Measurements from ENCODE around the gene LEF1. TPM values are rescaled to one million over a fixed set of nuclear protein-coding genes. Genes with fewer than 3 reads are reported as not detected.
"Not testable (repeated sequence)": the region's sequence is repeated elsewhere in the genome, so short reads cannot be mapped to it uniquely, and the experiment has no call there.

Gene LEF1
- total RNA-seq, 2 experiments from 2014 or later = 281 to 309 TPM

GRCh38 chr4:108029016-108029720 lies 139.6 kb downstream of the LEF1 start:
- POLR2A ChIA-PET = interaction anchor here (0.9 to 3.3 kb wide), 16 partner anchors 15 to 543 kb away, joined by 3 to 15 read pairs (median 6); partner anchors contain the start of gene LEF1
- Mint-ChIP-seq H3K36me3 (peaks cover 34% of the 10 kb centered on the region), H3K9me3 (no peaks in the 10 kb centered on the region), H3K27ac (peak overlapping the region; percentile 91), H3K4me3 (peak overlapping the region; percentile 87), H3K4me1 (peaks cover 46% of the 10 kb centered on the region), H3K27me3 (no peaks in the 10 kb centered on the region)
- peak; percentile 73 for ATAC-seq (ENCODE audit: low read depth)
- DNase-seq = peak; percentile 54

GRCh38 chr4:108024878-108025165 lies 143.9 kb downstream of the LEF1 start:
- DNase-seq = no peak
- Mint-ChIP-seq H3K27ac (no peak overlapping the region), H3K9me3 (no peaks in the 10 kb centered on the region), H3K27me3 (no peaks in the 10 kb centered on the region), H3K4me3 (no peak overlapping the region), H3K4me1 (peaks cover 23% of the 10 kb centered on the region), H3K36me3 (peaks cover 39% of the 10 kb centered on the region)
- no peak for ATAC-seq (ENCODE audit: low read depth)
- POLR2A ChIA-PET = no interaction called here

- H3K4me1 Mint-ChIP-seq = peaks cover 19% of the 10 kb centered on the region
- no peak overlapping the region for H3K4me3 Mint-ChIP-seq
- H3K9me3 Mint-ChIP-seq = no peaks in the 10 kb centered on the region
- no peaks in the 10 kb centered on the region for H3K27me3 Mint-ChIP-seq
- H3K36me3 Mint-ChIP-seq = peaks cover 38% of the 10 kb centered on the region
- POLR2A ChIA-PET = no interaction called here
- H3K27ac Mint-ChIP-seq = no peak overlapping the region
- ATAC-seq (ENCODE audit: low read depth) (no peak), DNase-seq (no peak)
Measured at GRCh38 chr4:108024085-108024877, 144.5 kb downstream of the LEF1 start.

- POLR2A ChIA-PET = interaction anchor here (0.6 to 1.8 kb wide), 3 partner anchors 28 to 556 kb away, joined by 3 to 5 read pairs (median 3); partner anchors contain the start of gene HADH
- no peak overlapping the region for H3K27ac Mint-ChIP-seq
- ATAC-seq (ENCODE audit: low read depth) (no peak), DNase-seq (no peak)
- H3K27me3 Mint-ChIP-seq = no peaks in the 10 kb centered on the region
- peaks cover 17% of the 10 kb centered on the region for H3K4me1 Mint-ChIP-seq
- H3K9me3 Mint-ChIP-seq = no peaks in the 10 kb centered on the region
- no peak overlapping the region for H3K4me3 Mint-ChIP-seq
- H3K36me3 Mint-ChIP-seq = peaks cover 28% of the 10 kb centered on the region
Measured at GRCh38 chr4:108018884-108019187, 149.9 kb downstream of the LEF1 start.

GRCh38 chr4:108018040-108018883 lies 150.5 kb downstream of the LEF1 start:
- DNase-seq (peak; percentile 80), ATAC-seq (ENCODE audit: low read depth) (peak; percentile 76)
- peaks cover 17% of the 10 kb centered on the region for H3K4me1 Mint-ChIP-seq
- peak overlapping the region; percentile 56 for H3K27ac Mint-ChIP-seq
- H3K9me3 Mint-ChIP-seq = no peaks in the 10 kb centered on the region
- H3K4me3 Mint-ChIP-seq = no peak overlapping the region
- peaks cover 23% of the 10 kb centered on the region for H3K36me3 Mint-ChIP-seq
- H3K27me3 Mint-ChIP-seq = no peaks in the 10 kb centered on the region
- POLR2A ChIA-PET = interaction anchor here (1.7 to 1.8 kb wide), 2 partner anchors 28 to 556 kb away, joined by 3 to 5 read pairs; partner anchors contain the start of gene HADH

- no peak for ATAC-seq (ENCODE audit: low read depth)
- POLR2A ChIA-PET = interaction anchor here (1.0 kb wide), 1 partner anchor 33 kb away, joined by 5 read pairs; no protein-coding TSS in a partner anchor
- H3K4me3 Mint-ChIP-seq = no peak overlapping the region
- DNase-seq = no peak
- H3K36me3 Mint-ChIP-seq = peaks cover 44% of the 10 kb centered on the region
- H3K9me3 Mint-ChIP-seq = peaks cover 1% of the 10 kb centered on the region
- no peaks in the 10 kb centered on the region for H3K27me3 Mint-ChIP-seq
- no peak overlapping the region for H3K27ac Mint-ChIP-seq
- H3K4me1 Mint-ChIP-seq = peaks cover 9% of the 10 kb centered on the region
Measured at GRCh38 chr4:108013955-108014354, 154.8 kb downstream of the LEF1 start.

- POLR2A ChIA-PET = interaction anchor here (1.0 kb wide), 1 partner anchor 34 kb away, joined by 5 read pairs; no protein-coding TSS in a partner anchor
- peaks cover 44% of the 10 kb centered on the region for H3K36me3 Mint-ChIP-seq
- H3K9me3 Mint-ChIP-seq = peaks cover 1% of the 10 kb centered on the region
Measured at GRCh38 chr4:108013327-108013726, 155.4 kb downstream of the LEF1 start.

GRCh38 chr4:108012382-108012781 lies 156.3 kb downstream of the LEF1 start:
- H3K27ac Mint-ChIP-seq; H3K9me3 Mint-ChIP-seq; DNase-seq; H3K4me1 Mint-ChIP-seq; H3K27me3 Mint-ChIP-seq; H3K4me3 Mint-ChIP-seq; POLR2A ChIA-PET; ATAC-seq (ENCODE audit: low read depth): not testable (repeated sequence)
- peaks cover 45% of the 10 kb centered on the region for H3K36me3 Mint-ChIP-seq

More at GRCh38 chr4:108013327-108013726, 155.4 kb downstream of the LEF1 start:
- Mint-ChIP-seq H3K4me3 (no peak overlapping the region), H3K4me1 (peaks cover 6% of the 10 kb centered on the region), H3K27me3 (no peaks in the 10 kb centered on the region), H3K27ac (no peak overlapping the region)
- DNase-seq = no peak
- ATAC-seq (ENCODE audit: low read depth) = no peak

- H3K27ac Mint-ChIP-seq = no peak overlapping the region
- POLR2A ChIA-PET = no interaction called here
Measured at GRCh38 chr4:108010167-108010566, 158.6 kb downstream of the LEF1 start.

GRCh38 chr4:108008721-108009120 lies 160.0 kb downstream of the LEF1 start:
- Mint-ChIP-seq H3K9me3 (peaks cover 1% of the 10 kb centered on the region), H3K27ac (no peak overlapping the region), H3K4me3 (no peak overlapping the region), H3K4me1 (peaks cover 13% of the 10 kb centered on the region), H3K36me3 (peaks cover 47% of the 10 kb centered on the region), H3K27me3 (no peaks in the 10 kb centered on the region)
- ATAC-seq (ENCODE audit: low read depth) = no peak
- no peak for DNase-seq
- POLR2A ChIA-PET = no interaction called here

More at GRCh38 chr4:108010167-108010566, 158.6 kb downstream of the LEF1 start:
- H3K9me3 Mint-ChIP-seq = peaks cover 1% of the 10 kb centered on the region
- no peaks in the 10 kb centered on the region for H3K27me3 Mint-ChIP-seq
- peaks cover 45% of the 10 kb centered on the region for H3K36me3 Mint-ChIP-seq
- ATAC-seq (ENCODE audit: low read depth) (no peak), DNase-seq (no peak)
- H3K4me1 Mint-ChIP-seq = peaks cover 9% of the 10 kb centered on the region
- H3K4me3 Mint-ChIP-seq = no peak overlapping the region

- Mint-ChIP-seq H3K9me3 (peaks cover 1% of the 10 kb centered on the region), H3K27ac (no peak overlapping the region), H3K4me1 (peaks cover 13% of the 10 kb centered on the region), H3K4me3 (no peak overlapping the region), H3K36me3 (peaks cover 47% of the 10 kb centered on the region), H3K27me3 (no peaks in the 10 kb centered on the region)
- ATAC-seq (ENCODE audit: low read depth) (no peak), DNase-seq (no peak)
- POLR2A ChIA-PET = no interaction called here
Measured at GRCh38 chr4:108007984-108008383, 160.7 kb downstream of the LEF1 start.

GRCh38 chr4:108006361-108006760 lies 162.4 kb downstream of the LEF1 start:
- Mint-ChIP-seq H3K9me3 (peaks cover 4% of the 10 kb centered on the region), H3K27ac (no peak overlapping the region), H3K36me3 (peaks cover 42% of the 10 kb centered on the region), H3K4me3 (no peak overlapping the region), H3K27me3 (no peaks in the 10 kb centered on the region), H3K4me1 (peaks cover 11% of the 10 kb centered on the region)
- peak; percentile 26 for ATAC-seq (ENCODE audit: low read depth)
- POLR2A ChIA-PET = no interaction called here
- DNase-seq = no peak

GRCh38 chr4:108005807-108006206 lies 162.9 kb downstream of the LEF1 start:
- Mint-ChIP-seq H3K4me3 (no peak overlapping the region), H3K4me1 (peaks cover 15% of the 10 kb centered on the region), H3K36me3 (peaks cover 41% of the 10 kb centered on the region), H3K27ac (no peak overlapping the region), H3K27me3 (no peaks in the 10 kb centered on the region), H3K9me3 (peaks cover 4% of the 10 kb centered on the region)
- POLR2A ChIA-PET = no interaction called here
- ATAC-seq (ENCODE audit: low read depth) (no peak), DNase-seq (no peak)
